ENCODE results near the gene RABIF.
A peak's percentile ranks its signal among the peaks of the same experiment; 100 is the strongest.
"Not testable (repeated sequence)": the region's sequence is repeated elsewhere in the genome, so short reads cannot be mapped to it uniquely, and the experiment has no call there.

The RABIF gene

DNA sequence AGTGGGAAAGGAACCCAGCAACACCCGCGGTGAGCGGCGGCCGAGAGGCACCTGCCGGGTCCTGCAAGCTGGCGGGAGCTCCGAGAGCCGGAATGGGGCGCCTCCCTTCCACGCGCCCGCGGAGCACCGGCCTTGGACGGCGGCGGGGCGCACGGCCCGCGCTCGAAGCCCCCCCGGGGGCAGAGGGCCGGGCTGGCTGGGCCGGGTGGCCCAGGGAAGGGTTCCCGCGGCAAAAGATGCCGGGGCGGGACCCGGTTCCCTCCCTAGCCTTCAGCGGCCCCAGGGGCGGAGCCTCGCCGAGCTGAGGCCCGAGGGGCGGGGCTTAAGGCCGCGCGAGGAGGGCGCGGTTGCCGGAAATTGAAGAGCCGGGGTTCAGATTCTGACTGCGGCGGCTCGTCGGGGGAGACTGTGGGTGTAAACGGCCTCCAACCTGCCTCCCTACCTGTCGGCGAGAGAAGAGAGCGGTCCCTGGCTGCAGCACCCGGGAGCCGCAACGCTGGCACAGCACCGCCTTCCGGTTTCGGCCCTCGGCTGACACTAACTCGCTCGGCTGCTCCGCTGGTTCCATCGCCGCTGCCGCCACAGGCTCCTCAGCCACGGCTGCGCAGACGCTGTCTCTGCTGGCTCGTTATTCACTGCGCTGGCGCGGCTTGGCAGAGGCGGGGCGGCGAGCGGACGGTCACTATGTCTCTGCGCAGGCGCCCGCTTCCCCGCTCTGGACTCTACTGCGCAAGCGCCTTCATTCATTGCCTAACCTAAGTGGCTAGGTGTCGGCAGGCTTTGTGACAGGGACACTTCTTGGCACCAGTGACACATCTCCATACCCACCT, at the start of gene RABIF:
Gene RABIF, minus strand, starts transcription at position 619 of the 830 bp plus-strand sequence. Its CDS starts 51 bp downstream, at position 568.
- DNase-seq (ENCODE audit: low spot score), result peak; percentile 95

DNA sequence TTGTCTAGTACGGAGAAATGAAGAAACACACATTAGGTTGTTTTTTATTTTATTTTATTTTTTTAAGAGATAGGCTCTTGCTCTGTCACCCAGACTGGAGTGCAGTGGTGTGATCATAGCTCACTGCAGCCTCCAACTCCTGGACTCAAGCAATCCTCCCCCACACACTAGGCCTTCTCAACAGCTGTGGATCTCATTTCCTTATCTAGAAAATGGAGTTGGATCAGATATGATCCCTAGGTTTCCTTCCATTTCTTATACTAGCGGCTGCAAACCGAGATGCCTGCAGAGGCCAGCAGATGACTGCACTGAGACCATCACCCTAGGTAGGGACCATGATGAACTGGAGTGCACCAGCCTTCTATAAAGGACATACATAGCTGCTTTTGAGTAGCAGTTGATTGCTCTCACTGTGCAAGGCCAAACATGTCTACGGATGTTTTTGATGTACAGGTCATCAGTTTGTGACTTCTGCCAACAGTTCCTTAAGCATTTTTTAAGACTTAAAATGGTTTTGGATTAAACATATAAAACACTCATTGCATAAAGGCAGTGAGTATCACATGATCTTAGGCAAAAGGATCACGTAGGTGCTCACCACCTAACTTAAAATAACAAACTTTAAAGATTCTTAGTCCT, 49.5 kb upstream of the RABIF start:
- DNase-seq (ENCODE audit: low spot score), result no peak

DNA sequence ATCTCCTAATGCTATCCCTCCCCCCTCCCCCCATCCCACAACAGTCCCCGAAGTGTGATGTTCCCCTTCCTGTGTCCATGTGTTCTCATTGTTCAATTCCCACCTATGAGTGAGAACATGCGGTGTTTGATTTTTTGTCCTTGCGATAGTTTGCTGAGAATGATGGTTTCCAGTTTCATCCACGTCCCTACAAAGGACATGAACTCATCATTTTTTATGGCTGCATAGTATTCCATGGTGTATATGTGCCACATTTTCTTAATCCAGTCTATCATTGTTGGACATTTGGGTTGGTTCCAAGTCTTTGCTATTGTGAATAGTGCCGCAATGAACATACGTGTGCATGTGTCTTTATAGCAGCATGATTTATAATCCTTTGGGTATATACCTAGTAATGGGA, 47.5 kb upstream of the RABIF start:
- DNase-seq (ENCODE audit: low spot score), result not testable (repeated sequence)

DNA sequence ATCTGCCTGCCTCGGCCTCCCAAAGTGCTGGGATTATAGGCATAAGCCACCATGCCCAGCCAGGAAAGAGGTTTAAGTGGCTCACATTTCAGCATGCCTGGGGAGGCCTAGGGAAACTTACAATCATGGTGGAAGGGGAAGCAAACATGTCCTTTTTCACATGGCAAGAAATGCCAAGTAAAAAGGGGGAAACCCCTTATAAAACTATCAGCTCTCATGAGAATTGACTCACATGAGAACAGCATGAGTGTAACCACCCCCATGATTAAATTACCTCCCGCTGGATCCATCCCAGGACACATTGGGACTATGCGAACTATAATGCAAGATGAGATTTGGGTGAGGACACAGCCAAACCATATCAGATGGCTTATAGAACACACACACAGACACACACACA, 46.9 kb upstream of the RABIF start:
- DNase-seq (ENCODE audit: low spot score), result no peak

DNA sequence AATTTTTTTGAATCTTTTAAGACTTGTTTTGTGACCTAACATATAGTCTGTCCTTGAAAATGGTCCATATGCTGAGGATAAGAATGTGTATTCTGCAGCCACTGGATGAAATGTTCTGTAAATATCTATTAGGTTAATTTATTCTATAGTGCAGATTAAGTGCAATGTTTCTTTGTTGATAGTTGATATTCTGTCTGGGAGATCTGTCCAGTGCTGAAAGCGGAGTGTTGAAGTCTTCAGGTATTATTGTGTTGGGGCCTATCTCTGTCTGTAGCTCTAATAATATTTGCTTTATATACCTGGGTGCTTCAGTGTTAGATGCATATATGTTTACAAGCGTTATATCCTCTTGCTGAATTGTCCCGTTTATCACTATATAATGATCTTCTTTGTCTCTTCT, 45.8 kb upstream of the RABIF start:
- DNase-seq (ENCODE audit: low spot score), result no peak

DNA sequence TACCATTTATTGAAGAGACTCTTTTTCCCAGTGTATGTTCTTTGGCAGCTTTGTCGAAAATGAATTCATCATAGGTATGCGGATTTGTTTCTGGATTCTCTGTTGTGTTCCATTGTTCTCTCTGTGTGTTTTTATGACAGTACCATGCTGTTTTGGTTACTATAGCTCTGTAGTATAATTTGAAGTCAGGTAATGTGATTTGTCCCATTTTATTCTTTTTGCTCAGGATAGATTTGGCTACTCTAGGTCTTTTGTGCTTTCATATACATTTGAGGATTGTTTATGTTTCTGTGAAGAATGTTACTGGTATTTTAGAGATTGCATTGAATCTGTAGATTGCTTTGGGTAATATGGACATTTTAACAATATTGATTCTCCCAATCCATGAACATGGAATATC, 43.5 kb upstream of the RABIF start:
- DNase-seq (ENCODE audit: low spot score), result no peak

DNA sequence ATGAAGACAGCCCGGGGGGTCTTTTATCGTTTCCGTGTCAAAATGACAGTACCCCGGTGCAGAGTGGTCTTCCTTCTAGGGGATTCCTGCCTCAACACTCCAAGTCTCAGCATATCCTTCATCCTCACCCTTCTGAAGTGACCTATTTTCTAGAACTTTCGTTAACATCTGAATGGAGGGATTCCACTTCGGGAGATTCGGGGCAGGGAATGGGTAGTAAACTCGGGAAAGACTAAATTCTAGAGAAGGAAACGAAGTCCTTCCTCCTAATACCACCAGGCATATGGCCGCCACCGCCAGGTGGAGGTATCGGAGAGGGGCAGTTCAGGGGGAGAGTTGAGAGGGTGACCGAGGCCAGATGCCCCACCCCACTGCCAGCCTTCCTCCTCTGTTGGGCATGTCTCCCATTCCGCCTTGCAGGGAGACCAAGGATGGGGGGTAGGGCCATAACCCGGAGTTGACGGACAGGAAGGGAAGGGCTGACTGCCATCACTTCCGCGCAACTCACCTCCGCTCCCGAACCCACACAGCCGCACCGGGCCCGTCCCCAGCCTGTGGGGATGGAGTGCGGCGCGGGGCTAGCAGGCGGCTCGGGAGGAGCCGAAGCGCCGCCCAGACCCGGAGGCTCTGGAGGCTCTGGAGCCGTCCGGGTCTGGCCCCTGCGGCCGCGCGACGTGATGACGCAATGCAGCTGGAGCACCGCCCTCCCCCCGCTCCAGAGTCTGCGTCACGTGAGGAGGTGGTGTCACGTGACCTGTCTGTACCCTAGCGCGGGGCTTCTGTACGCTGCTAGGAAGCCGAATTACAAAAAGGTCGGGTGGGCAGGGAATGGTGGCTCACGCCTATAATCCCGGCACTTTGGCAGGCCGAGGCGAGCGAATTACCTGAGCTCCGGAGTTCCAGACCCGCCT, 37.9 kb upstream of the RABIF start, which contains the start of gene KLHL12:
Gene KLHL12, minus strand, starts transcription at position 654 of the 911 bp plus-strand sequence. CDS start 2,072 bp downstream, outside the sequence.
- DNase-seq (ENCODE audit: low spot score), result peak; percentile 98

DNA sequence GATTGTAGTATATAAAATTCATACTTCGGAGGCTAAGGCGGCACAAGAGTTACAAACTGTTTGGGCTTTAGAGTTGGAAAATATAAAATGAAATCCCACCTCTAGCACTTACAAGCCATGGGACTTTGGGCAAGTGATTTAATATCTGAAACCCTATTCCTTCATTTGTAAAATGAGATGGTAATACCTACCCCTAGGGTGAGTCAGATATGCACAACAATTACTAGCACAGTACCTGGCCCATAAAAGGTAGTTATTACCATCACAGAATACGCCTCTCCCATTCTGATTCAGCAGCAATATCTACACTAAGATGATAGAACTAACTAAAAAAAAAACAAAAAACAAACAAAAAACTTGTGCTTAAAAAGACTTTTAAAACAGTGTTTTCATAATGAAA, 34.6 kb upstream of the RABIF start:
- DNase-seq (ENCODE audit: low spot score), result no peak

DNA sequence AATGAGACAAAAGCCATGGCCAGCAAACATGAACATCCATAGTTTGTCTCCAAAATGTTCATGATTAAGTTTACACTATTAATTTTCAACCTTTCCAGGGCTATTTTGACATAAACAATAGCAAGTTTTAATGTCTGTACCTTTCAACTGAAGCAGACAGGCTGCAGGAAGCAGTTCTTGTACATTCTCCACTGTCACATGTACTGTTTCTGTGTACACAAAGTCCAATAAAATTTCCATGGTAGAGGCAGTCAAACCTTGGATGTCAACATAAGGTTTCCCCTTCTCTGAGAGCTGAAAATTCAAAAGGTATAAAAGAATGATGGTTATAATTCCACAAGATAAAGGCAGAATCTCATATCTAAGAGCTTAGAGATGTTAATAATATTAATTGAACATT, 30.7 kb upstream of the RABIF start:
- DNase-seq (ENCODE audit: low spot score), result no peak

DNA sequence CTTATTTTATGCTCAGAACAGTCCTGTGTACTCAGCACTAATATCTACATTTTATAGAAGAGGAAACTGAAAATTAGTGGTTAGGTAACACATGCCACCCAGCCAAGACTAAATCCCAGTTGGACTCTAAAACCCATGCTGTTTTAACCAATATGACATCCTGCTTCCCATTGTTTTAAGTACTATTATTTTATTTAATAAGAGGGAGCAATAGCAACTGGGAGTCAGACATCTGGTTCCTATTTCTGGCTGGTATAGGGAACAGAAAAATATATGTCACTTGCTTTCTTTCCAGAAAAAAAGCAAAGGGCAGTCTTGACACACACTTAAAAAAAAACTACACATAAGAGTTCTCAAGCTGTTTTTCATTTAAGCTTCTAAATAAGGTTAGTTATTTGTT, 26.2 kb upstream of the RABIF start:
- no peak for DNase-seq (ENCODE audit: low spot score)

DNA sequence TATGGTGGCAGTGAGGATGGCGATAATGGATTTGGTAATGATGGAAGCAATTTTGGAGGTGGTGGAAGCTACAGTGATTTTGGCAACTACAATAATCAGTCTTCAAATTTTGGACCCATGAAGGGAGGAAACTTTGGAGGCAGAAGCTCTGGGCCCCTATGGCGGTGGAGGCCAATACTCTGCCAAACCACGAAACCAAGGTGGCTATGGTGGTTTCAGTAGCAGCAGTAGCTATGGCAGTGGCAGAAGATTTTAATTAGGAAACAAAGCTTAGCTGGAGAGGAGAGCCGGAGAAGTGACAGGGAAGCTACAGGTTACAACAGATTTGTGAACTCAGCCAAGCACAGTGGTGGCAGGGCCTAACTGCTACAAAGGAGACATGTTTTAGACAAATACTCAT, 23.5 kb upstream of the RABIF start:
- DNase-seq (ENCODE audit: low spot score), result not testable (repeated sequence)

DNA sequence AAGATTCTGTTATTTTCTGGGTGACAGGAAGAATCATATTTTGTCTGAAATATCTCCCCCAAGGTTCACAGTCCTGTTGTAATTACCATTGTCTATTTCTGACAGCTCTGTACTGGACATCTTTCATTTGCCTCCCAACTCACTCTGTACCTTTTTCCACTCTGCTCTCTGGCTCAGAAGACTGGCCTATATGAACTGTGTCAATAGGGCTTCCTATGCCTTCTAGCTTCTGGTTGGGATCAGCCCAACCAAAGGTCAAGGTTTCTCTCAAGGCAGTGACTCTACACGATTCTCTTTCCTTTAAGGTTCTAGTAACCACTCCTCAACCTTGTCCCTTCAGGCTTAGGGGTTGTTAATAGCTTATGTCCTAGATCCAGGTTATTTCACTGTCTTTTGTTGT, 20.5 kb upstream of the RABIF start:
- DNase-seq (ENCODE audit: low spot score), result no peak

DNA sequence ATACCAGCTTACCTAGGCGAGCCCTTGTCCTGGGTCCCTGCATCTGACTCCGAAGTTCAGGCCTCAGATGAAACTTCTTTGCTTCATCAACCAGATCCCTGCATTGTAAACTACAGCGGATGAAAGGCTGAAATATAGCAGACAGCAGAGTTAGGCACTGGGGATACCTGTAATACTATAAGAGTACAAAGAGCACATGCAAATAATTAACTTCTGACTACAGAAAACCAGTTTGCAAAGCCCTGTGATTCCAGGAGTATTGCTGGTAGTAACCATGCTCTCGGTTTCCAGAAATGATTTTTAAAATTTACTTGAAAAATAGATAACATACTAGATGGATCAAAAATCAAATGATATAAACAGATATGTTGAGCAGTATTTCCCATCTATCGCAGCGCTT, 20.0 kb upstream of the RABIF start:
- DNase-seq (ENCODE audit: low spot score), result no peak

DNA sequence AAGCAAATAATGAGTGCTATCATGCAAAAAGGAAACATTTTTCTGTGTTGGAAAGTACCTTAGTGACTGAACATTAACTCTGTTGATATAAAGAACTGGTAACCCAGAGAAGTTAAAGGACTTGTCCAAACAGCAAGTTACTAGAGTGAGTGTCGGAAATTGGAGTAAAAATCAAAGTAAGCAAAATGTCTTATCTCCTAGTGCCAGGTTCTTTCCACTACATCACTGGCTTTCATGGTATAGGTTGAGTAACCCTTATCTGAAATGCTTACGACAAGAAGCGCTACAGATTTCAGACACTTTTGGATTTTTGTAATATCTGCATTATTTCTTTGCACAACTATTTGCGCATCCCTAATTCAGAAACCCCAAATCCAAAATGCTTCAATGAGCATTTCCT, 16.4 kb upstream of the RABIF start:
- DNase-seq (ENCODE audit: low spot score), result no peak

DNA sequence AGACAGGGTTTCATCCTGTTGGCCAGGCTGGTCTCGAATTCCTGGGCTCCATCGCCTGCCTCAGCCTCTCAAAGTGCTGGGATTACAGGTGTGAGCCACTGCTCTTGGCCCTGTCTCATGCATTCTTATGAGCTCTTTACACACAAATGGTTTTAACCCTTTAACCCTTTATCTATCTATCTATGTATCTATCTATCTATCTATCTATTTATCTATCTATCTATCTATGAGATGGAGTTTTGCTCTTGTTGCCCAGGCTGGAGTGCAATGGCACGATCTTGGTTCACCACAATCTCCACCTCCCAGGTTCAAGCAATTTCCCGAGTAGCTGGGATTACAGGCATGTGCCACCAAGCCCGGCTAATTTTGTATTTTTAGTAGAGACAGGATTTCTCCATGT, 14.9 kb upstream of the RABIF start:
- not testable (repeated sequence) for DNase-seq (ENCODE audit: low spot score)

DNA sequence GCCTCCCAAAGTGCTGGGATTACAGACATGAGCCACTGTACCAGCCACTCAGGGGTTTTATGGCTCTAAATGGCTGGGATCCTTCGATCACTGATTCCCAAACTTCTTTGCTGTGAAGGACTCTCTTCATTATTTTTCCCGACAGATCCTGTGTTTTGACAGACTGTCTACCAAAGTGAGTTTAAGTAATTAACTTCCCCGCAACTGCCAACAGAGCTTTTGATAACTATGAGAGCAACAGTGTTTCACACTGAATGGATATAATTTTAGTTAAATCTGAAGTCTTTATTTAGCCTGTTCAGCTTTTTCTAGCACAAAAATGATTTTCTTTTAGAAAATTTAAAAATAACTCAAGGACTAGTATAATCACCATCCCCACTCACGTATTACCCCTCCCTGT, 12.6 kb upstream of the RABIF start:
- DNase-seq (ENCODE audit: low spot score), result no peak

DNA sequence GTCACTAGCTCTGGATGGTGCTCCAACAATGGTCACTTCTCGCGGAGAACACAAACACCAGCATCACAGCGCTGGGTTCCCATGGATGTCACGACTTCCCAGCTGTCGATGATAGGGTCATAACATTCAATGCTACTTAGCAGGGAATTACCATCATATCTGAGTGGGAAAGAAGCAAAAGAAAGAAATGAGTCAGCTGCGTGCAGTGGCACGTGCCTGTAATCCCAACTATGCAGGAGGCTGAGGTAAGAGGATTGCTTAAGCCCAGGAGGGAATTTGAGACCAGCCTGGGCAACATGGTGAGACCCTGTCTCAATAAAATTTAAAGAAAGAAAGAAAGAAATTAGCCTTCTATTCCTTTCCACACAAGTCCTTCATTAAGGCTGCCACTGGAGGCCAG, 3.6 kb upstream of the RABIF start:
- no peak for DNase-seq (ENCODE audit: low spot score)

DNA sequence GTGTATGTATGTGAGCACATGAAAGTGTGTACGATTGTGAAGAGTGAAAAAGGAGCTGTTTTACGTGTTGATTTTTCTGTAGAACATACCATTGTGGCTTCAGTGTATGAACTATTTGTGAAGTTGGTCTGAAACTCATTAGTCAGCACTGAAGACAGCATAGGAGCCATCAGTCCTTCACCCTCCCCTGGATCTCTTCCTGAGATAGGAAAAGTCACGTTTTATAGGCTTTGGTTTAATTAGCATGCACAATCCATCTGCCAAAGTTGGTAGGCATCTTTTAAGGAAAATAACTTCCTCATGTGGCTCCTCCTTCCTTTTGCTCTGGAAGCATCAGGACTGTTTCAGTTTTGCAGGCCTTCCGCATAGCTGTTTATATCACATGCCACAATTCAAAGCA, 1.4 kb upstream of the RABIF start:
- DNase-seq (ENCODE audit: low spot score), result no peak

DNA sequence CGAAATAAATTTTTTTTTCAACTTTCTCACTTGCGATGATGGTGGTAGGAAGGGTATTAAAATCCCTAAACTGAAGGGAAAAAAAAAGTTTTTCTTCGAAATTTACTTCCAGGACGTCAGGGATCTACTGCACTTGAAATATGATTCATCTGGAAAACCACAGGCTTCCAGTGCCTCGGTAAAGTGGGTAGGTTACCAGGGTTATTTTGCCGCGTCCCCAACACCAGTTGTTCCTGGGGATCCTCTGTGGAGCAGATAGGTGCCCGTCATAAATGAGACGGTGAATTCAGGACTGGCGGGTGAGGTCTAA, 773 bp downstream of the RABIF start:
- no peak for DNase-seq (ENCODE audit: low spot score)

DNA sequence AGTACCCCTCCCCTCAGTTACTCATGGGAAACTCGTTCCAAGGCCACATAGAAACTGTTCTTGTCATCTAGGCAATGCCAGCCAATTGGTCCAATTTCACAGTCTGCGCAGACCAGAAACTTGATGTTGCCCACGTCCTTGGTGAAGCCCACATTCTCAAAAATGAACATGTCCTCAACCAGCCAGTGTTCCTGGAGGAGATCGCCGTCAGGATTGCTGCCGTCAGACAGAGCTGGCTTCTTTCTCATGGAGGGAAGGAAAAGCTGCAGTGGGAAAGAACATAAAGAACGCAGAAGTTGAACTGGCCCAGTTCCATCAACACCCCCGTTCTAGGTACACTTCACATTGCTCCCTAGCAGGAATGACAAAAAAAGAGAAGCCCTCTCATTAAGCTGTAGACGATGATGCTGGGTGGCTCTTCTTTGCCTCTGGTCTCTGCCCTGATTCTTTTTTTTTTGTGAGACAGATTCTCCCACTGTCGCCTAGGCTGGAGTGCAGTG, 7.9 kb downstream of the RABIF start:
- no peak for DNase-seq (ENCODE audit: low spot score)

DNA sequence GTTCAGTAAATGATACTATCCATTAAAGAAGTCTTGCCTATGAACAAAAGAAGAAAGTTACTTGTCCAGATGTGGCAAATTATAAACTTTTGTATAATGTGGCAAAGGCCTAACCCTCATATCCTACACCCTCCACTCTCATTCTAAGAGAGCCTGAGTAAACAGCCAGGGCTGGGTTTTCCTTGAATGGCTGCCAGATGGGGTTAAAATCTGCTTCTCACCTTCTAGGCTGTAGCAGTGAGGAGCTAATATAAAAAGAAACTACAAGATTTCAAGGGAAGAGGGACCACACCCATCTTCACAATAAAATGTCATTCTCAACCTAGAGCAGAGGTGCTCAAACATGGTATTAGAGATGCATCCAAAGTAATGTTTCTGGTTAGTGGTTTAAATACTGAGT, 8.9 kb downstream of the RABIF start:
- no peak for DNase-seq (ENCODE audit: low spot score)

DNA sequence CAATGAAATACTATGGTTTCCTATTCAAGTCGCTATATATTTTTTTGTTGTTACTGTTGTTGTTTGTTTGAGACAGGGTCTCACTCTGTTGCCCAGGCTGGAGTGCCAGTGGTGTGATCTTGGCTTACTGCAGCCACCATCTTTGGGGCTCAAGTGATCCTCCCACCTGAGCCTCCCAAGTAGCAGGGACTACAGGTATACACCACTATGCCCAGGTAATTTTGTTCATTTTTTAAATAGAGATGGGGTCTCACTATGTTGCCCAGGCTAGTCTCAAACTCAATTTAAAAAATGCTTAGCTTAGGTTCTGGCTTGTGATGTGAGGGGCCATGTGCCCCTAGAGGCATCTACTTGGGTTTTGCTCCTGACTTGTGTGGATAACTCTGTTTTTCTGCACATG, 9.8 kb downstream of the RABIF start:
- no peak for DNase-seq (ENCODE audit: low spot score)

DNA sequence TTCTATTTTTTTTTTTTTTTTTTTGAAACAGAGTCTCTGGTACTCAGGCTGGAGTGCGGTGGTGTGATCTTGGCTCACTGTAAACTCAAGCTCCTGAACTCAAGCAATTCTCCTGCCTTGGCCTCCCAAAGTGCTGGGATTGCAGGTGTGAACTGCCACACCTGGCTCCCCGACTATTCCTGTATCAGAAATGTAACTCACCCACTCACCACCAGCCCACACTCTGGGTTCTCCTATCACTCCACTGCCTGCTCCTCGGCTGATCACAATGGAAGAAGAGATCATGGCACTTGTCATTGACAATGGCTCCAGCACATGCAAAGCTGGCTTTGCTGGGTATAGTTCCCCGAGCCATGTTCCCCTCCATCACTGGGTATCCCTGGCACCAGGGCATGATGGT, 15.9 kb downstream of the RABIF start:
- DNase-seq (ENCODE audit: low spot score), result no peak
